ENCODE data around the gene MAPK8IP1.

The MAPK8IP1 gene

GRCh38 chr11:45846174-45846675, 39.2 kb upstream of the MAPK8IP1 start:
- no peak overlapping the region for H3K27ac ChIP-seq (ENCODE audit: poor library complexity, severe bottlenecking)

GRCh38 chr11:45846974-45847910, 38.2 kb upstream of the MAPK8IP1 start, which contains the start of gene CRY2:
Gene CRY2, plus strand, starts transcription at chr11:45847475. Its CDS starts 16 bp downstream, at chr11:45847491.
- peak within 1 kb of the TSS; percentile 90 for H3K4me3 ChIP-seq (ENCODE audit: severe bottlenecking)
- peaks cover 4% of the 10 kb centered on the region for H3K4me1 ChIP-seq (ENCODE audit: insufficient read depth, poor library complexity, severe bottlenecking)
- peak; percentile 83 for ATAC-seq (ENCODE audit: low read depth)
- H3K9me3 ChIP-seq (ENCODE audit: severe bottlenecking) = no peaks in the 10 kb centered on the region
- peak; percentile 97 for DNase-seq (ENCODE audit: low spot score)
- no peaks in the 10 kb centered on the region for H3K36me3 ChIP-seq (ENCODE audit: low read depth)
- H3K27me3 ChIP-seq (ENCODE audit: insufficient read depth, poor library complexity, severe bottlenecking) = no peaks in the 10 kb centered on the region
- TF ChIP-seq CTCF (IDR thresholded peaks at IDR 0.05; ENCODE audit: poor library complexity, severe bottlenecking) = no peak
- no peak within 1 kb of the TSS for H3K27ac ChIP-seq (ENCODE audit: poor library complexity, severe bottlenecking)

More at GRCh38 chr11:45846174-45846675, 39.2 kb upstream of the MAPK8IP1 start:
- peaks cover 4% of the 10 kb centered on the region for H3K4me1 ChIP-seq (ENCODE audit: insufficient read depth, poor library complexity, severe bottlenecking)
- H3K4me3 ChIP-seq (ENCODE audit: severe bottlenecking) = no peak overlapping the region
- ATAC-seq (ENCODE audit: low read depth) (no peak), DNase-seq (ENCODE audit: low spot score) (no peak)
- H3K36me3 ChIP-seq (ENCODE audit: low read depth) = no peaks in the 10 kb centered on the region
- no peaks in the 10 kb centered on the region for H3K27me3 ChIP-seq (ENCODE audit: insufficient read depth, poor library complexity, severe bottlenecking)
- TF ChIP-seq CTCF (IDR thresholded peaks at IDR 0.05; ENCODE audit: poor library complexity, severe bottlenecking) = no peak
- no peaks in the 10 kb centered on the region for H3K9me3 ChIP-seq (ENCODE audit: severe bottlenecking)

GRCh38 chr11:45847911-45848316, 37.5 kb upstream of the MAPK8IP1 start:
- Histone ChIP-seq H3K27ac (ENCODE audit: poor library complexity, severe bottlenecking) (no peak overlapping the region), H3K9me3 (ENCODE audit: severe bottlenecking) (no peaks in the 10 kb centered on the region), H3K27me3 (ENCODE audit: insufficient read depth, poor library complexity, severe bottlenecking) (no peaks in the 10 kb centered on the region), H3K36me3 (ENCODE audit: low read depth) (no peaks in the 10 kb centered on the region), H3K4me3 (ENCODE audit: severe bottlenecking) (peak overlapping the region; percentile 90), H3K4me1 (ENCODE audit: insufficient read depth, poor library complexity, severe bottlenecking) (peaks cover 4% of the 10 kb centered on the region)
- ATAC-seq (ENCODE audit: low read depth) = peak; percentile 54
- DNase-seq (ENCODE audit: low spot score) = no peak
- TF ChIP-seq CTCF (IDR thresholded peaks at IDR 0.05; ENCODE audit: poor library complexity, severe bottlenecking) = peak; percentile 3

GRCh38 chr11:45848654-45849081, 36.8 kb upstream of the MAPK8IP1 start:
- Histone ChIP-seq H3K4me1 (ENCODE audit: insufficient read depth, poor library complexity, severe bottlenecking) (peaks cover 4% of the 10 kb centered on the region), H3K4me3 (ENCODE audit: severe bottlenecking) (no peak overlapping the region)

More at GRCh38 chr11:45848654-45849081, 36.8 kb upstream of the MAPK8IP1 start:
- Histone ChIP-seq H3K27ac (ENCODE audit: poor library complexity, severe bottlenecking) (no peak overlapping the region), H3K36me3 (ENCODE audit: low read depth) (no peaks in the 10 kb centered on the region), H3K9me3 (ENCODE audit: severe bottlenecking) (no peaks in the 10 kb centered on the region), H3K27me3 (ENCODE audit: insufficient read depth, poor library complexity, severe bottlenecking) (no peaks in the 10 kb centered on the region)
- TF ChIP-seq CTCF (IDR thresholded peaks at IDR 0.05; ENCODE audit: poor library complexity, severe bottlenecking) = peak; percentile 3
- ATAC-seq (ENCODE audit: low read depth) = no peak
- no peak for DNase-seq (ENCODE audit: low spot score)
